Stimulated activated naive CD8-positive, alpha-beta T cell treated with anti-CD3 and anti-CD28 coated beads, Interleukin-15, amount 100 ng/mL, for 72 hours (primary cell): ENCODE measurements around the gene TCFL5.

Experiments
- ATAC-seq: fragments of 150-1000 bp; cut with Tn5 transposase; 2 replicates; pipeline ENCODE4 v1.10.0; 2021; ENCODE audit warnings: mild to moderate bottlenecking, moderate library complexity
- DNase-seq, 2 donors: peaks; one replicate each; pipeline ENCODE4 v3.0.0; 2021 to 2022
- H3K27ac Mint-ChIP-seq, 2 donors: one replicate each; pipeline ENCODE4 v1.8.0; 2022; ENCODE audit warnings: mild to moderate bottlenecking in 2 of 2, mixed read lengths in 2 of 2, moderate library complexity in 2 of 2
- H3K27me3 Mint-ChIP-seq: one replicate; pipeline ENCODE4 v1.8.0; 2022; ENCODE audit warnings: mixed read lengths
- H3K4me1 Mint-ChIP-seq: one replicate; pipeline ENCODE4 v1.8.0; 2022; ENCODE audit warnings: mild to moderate bottlenecking, mixed read lengths
- H3K4me3 Mint-ChIP-seq, 2 donors: one replicate each; pipeline ENCODE4 v1.8.0; 2022; ENCODE audit warnings: mild to moderate bottlenecking in 2 of 2, mixed read lengths in 2 of 2, moderate library complexity in 1 of 2
- H3K9me3 Mint-ChIP-seq, 2 donors: one replicate each; pipeline ENCODE4 v1.8.0; 2022; ENCODE audit warnings: mixed read lengths in 2 of 2

TCFL5 gene

DNA sequence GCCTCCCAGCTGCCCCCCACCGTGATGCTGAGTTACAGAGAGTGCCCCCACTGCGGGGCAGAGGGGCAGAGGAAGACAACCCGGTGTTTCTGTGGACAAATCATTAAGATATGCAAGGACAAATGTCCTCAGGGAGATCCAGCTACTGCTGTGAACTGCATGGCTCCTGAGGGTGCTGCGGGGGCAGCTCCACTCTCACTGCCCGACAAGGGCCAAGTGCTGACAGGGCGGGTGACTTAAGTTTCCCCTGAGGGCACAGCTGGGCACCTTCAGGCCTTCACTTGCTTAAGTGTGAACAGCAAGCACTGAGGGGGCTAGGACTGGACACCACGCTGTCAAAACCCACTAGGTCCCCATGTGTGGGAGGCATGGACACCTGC is 26.2 kb upstream of the TCFL5 start:
- no peak for ATAC-seq
- no peaks in the 10 kb centered on the region for H3K9me3 Mint-ChIP-seq
- DNase-seq, result no peak
- peaks cover 50% of the 10 kb centered on the region for H3K4me1 Mint-ChIP-seq
- H3K27ac Mint-ChIP-seq, result no peak overlapping the region
- peak overlapping the region in 1 of 2 donors; percentile 44 for H3K4me3 Mint-ChIP-seq
- H3K27me3 Mint-ChIP-seq, result no peaks in the 10 kb centered on the region

DNA sequence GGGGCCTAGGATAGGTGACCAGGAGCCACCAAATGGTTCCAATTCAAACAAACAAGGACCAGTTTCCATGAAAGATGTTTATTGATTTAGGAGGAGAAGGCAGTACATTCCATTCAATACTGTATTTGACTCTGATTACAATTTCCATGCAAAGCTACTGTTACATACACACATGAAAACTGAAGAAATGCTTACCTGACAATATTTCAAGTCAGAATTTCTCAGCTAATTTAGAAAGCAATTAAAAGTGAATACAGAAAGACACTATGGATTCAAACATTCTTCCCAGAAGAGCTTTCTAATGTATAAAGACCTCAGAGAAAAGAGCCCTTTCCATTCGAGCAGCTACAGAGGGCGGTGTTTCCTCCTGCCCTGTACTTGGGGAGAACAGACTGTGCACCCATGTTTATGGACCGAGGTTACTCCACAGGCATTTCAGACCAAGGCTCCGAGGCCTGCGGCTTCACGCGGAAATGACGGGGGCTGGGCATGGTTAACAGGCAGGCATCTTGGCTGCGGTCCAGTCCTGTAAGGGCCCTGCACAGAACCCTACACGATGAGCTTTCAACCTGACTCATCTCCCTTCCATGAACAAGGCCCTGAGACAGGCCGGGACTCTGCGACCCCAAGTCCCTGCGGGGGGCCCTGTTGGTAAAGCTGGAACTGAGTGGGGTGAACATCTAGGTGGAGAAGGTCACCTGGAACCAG is 25.7 kb upstream of the TCFL5 start:
- peak overlapping the region in 1 of 2 donors; percentile 44 for H3K4me3 Mint-ChIP-seq
- H3K27me3 Mint-ChIP-seq, result no peaks in the 10 kb centered on the region
- DNase-seq (peak; percentile 31 to 62), ATAC-seq (peak; percentile 84)
- H3K27ac Mint-ChIP-seq, result peak overlapping the region in 1 of 2 donors; percentile 63
- peaks cover 45% of the 10 kb centered on the region for H3K4me1 Mint-ChIP-seq
- H3K9me3 Mint-ChIP-seq, result no peaks in the 10 kb centered on the region

DNA sequence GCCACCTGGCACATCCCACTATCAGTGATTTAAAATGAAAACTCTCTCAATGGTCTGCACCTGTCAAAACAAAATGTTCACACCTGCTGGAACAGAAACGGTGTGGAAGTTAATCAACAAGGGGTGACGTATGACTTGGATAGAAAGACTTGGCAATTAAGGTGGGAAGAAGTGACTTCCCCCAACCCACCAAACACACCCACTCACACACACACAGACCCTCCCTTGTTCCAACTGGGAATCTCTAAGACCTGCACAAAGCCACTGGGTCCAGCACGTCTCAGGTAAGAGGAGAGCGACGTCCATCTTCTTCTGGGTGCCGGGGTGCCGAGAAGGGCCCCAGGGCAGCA is 25.1 kb upstream of the TCFL5 start:
- ATAC-seq, result no peak
- Mint-ChIP-seq H3K4me3 (peak overlapping the region in 1 of 2 donors; percentile 12), H3K27me3 (no peaks in the 10 kb centered on the region), H3K9me3 (no peaks in the 10 kb centered on the region), H3K4me1 (peaks cover 38% of the 10 kb centered on the region), H3K27ac (no peak overlapping the region)
- DNase-seq, result no peak

DNA sequence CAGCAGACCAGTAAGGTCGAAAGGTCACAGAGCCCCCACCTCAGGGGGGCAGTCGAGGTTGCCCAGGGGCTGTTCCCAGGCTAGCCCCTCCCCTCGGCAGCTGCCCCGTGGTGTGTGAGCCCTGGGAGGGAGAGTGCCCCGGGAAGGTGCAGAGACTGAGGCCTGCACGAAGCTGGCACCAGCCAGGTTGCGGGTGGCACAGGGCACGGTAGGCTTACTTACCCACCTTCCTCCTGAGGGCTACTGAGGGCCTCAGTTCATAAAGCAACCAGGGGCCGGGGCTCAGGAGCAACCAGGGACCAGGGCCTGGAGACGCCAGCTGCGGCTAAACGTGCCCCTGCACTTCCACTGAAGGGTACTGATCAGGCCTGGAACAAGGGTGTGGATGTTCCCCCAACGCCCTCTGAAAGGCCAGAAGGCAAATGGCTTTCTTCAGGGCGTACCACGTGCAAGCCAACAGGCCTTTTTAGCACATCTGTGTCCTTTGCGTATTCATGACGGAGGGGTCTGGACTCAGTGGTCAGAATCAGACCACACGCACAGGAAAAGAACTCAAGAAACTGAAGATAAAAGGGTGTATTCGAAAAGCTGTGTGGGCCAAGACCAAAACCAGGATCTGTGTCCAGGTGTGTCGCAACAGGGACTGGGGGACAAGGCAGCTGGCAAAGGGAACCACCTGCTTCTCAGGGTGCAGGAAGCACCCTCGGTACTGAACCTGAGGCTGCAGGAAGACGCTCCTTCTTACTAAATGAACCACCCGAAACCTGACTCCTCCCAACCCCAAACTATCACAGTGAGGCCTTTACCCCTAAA is 24.5 kb upstream of the TCFL5 start:
- H3K27me3 Mint-ChIP-seq, result no peaks in the 10 kb centered on the region
- H3K9me3 Mint-ChIP-seq, result no peaks in the 10 kb centered on the region
- H3K4me3 Mint-ChIP-seq, result no peak overlapping the region
- H3K4me1 Mint-ChIP-seq, result peaks cover 32% of the 10 kb centered on the region
- DNase-seq (no peak), ATAC-seq (no peak)
- peak overlapping the region in 1 of 2 donors; percentile 78 for H3K27ac Mint-ChIP-seq

DNA sequence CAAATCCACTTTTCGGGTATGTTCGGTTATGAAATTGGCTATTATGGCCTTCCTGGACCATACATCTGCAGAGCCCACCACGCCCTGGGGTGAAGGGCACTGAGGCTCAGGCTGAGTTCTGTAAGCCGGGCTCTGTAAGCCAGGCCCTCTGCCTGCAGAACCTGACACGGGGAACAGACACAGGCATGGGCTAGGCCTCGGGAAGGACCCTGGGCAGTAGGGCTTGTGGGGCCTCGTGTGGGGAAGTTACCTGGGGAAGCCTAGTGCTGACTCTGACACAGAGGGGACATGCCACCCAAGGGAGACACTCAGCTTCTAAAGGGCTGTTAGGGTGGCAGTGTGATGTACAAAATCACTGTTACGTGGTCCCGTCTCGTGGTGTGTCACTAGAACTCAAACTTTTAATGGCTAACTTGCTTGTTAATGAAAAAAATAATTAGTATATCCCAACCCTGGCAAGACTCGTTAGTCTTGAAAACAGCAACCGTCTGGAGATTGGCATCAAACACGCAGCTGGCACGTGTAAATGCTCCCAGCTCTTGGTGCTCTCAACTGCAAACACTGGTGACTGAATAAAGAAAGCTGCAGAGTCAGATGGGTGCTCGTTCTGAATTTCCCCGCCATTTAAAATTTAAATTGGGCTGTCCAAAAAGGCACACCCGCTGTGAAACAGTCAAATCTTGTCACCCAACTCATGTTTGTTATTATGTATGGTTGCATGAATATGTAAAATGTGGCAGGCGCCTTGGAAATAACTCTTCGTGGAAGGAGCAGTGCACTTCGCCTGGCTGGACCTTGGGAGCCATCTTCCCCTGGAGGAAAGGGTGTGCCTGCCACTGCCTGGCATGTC is 23.6 kb upstream of the TCFL5 start:
- ATAC-seq, result no peak
- Mint-ChIP-seq H3K9me3 (no peaks in the 10 kb centered on the region), H3K4me1 (peaks cover 25% of the 10 kb centered on the region), H3K4me3 (no peak overlapping the region), H3K27me3 (no peaks in the 10 kb centered on the region), H3K27ac (peak overlapping the region in 1 of 2 donors; percentile 80)
- no peak for DNase-seq

DNA sequence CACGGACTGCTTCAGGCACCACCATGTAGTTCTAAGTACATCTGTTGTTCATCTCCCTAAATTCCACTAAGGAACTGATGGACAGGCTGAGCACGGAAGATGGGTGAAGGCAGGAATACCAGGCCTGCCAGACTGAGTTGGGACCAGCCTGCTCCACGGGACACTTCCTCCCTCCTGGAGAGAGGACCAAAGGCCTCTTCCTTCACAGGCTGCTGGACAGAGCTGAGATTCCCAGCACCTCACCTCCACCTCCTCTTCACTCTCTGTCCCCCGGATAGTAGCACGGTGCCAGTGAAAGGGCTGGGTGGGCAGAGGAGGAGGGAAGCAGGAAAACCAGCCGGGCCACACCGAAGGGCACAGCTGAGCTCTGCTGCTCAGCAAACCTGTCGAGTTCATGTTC is 22.9 kb upstream of the TCFL5 start:
- H3K27me3 Mint-ChIP-seq, result no peaks in the 10 kb centered on the region
- ATAC-seq, result no peak
- H3K4me3 Mint-ChIP-seq, result no peak overlapping the region
- peak overlapping the region in 1 of 2 donors; percentile 80 for H3K27ac Mint-ChIP-seq
- peaks cover 25% of the 10 kb centered on the region for H3K4me1 Mint-ChIP-seq
- no peak for DNase-seq
- H3K9me3 Mint-ChIP-seq, result no peaks in the 10 kb centered on the region

DNA sequence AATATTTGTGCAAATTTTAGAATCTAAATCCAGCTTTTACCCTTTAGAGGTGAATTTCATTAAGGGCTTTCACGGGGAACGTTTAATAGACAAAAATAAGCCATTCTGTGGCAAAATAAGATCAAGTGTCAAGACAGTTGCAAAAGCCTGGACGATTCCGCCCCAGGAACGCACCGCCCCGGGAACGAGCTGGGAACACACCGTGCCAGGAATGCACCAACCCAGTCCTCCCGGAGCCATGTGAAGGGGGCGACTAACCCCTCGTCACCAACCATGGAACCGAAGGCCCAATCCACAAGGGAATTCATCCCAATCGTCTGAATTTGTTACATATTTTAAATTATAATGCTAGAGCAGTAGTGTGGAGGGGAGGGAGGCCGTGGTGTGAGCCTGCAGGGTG is 20.8 kb upstream of the TCFL5 start:
- no peak overlapping the region for H3K4me3 Mint-ChIP-seq
- H3K27me3 Mint-ChIP-seq, result no peaks in the 10 kb centered on the region
- no peaks in the 10 kb centered on the region for H3K9me3 Mint-ChIP-seq
- no peak overlapping the region for H3K27ac Mint-ChIP-seq
- peaks cover 14% of the 10 kb centered on the region for H3K4me1 Mint-ChIP-seq
- DNase-seq (no peak), ATAC-seq (no peak)

DNA sequence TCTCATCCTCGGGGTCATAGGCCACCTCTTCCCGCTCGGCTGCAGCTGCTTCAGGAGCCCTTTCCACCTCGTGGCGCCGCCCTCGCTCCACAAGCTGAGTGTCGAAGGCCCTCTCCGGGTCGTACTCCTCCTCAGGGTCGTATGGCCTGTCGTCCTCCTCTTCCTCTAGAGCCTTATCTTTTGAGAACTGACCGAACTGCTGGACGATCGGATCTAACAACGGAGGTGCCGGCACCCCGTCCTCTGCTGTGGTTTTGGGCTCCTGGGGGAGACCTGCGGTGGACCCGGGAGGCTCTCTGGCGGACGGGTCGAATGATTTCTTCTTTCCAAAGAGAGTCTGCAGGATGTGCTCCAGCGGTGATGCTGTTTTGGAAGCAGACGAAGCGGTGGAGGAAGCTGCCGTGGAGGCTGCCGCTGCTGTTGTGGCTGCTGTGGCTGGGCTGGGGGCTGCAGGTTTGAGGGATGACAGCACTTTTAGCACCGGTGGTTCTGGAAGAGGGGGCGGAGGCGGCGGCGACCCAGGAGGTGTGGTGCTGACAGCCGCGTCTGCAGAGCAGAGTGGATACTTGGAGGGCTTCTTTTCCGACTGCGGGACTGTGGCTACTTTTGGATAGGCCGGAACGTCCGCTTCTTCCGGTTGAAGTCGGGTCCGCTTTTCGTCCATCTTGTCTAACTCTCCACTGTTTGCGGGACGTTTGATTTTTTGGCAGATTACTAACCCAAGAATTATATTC is 20.2 kb upstream of the TCFL5 start:
- DNase-seq (no peak), ATAC-seq (no peak)
- no peak overlapping the region for H3K4me3 Mint-ChIP-seq
- H3K9me3 Mint-ChIP-seq, result no peaks in the 10 kb centered on the region
- H3K27me3 Mint-ChIP-seq, result no peaks in the 10 kb centered on the region
- H3K4me1 Mint-ChIP-seq, result peaks cover 8% of the 10 kb centered on the region
- peak overlapping the region in 1 of 2 donors; percentile 60 for H3K27ac Mint-ChIP-seq

DNA sequence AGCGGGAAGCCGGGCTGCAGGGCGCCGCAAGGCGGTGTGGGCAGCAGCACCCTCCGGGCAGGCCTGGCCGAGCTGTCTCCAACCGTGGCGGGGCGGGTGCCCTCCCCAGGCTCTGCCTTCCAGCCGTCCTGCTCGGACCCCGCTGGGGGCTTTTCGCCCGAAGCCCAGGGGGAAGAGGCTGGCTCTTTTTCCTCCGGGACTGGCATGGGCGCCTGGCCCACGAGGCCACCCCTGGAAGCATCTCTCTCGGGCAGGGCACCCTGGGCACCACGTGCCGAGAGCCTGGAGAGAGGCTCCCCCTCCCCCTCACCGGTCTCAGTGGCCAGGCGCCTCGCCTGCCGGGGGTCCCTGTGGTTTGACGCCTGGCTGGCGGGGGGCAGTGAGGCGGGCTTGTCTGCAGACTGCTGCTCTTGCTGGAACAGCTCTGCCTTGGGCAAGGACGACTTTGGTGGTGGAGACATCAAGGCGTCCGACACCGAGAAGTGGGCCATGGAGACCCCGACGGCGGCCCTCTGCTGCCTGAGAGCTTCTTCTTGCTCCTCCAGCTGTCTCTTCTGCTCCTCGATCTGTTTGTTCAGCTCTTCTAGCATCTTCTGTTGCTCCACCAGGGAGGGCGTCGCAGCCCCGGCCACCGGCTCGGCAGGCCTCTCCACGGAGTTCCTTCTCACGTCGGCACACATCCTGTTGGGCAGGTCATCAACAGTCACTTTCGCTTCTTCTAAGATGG is 19.5 kb upstream of the TCFL5 start:
- DNase-seq, result no peak
- no peak for ATAC-seq
- H3K4me3 Mint-ChIP-seq, result no peak overlapping the region
- no peaks in the 10 kb centered on the region for H3K9me3 Mint-ChIP-seq
- peaks cover 8% of the 10 kb centered on the region for H3K4me1 Mint-ChIP-seq
- H3K27ac Mint-ChIP-seq, result no peak overlapping the region
- H3K27me3 Mint-ChIP-seq, result no peaks in the 10 kb centered on the region

DNA sequence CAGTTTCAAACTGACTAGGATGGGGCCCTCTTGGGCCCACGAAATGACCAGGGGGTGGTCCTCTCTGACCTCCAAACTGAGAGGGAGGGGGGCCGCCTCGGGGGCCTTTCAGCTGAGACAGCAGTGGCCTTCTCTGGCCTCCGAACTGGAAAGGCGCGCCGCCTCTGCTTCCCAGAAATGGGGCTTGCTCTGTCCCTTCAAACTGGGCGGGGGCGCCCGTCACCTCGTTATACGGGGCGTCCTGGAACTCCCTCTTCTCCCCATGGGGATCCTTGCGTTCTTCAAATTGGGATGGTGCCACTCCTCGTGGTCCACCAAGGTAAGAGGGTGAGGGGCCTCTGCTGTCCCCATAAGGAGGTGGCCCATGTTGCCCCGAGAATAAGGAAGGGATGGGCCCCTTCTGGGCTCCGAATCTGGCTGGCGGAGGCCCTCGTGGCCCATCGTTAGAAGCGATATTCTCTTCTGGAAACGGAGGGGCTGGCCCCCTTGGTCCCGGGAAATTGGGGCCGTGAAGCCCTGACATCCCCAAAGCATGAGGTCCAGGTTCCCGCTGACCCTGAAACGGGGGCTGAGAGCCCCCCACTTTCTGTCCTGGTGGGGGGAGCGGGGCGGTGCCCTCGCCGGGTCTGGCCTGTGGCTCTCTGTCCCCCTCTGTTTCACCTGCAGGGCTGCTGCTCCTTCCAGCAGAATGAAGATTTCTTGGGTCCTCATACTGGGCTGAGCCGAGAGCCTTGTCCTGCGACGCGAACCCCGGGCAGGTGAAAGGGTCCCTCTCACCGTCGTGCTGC is 18.7 kb upstream of the TCFL5 start:
- no peak overlapping the region for H3K4me3 Mint-ChIP-seq
- H3K27me3 Mint-ChIP-seq, result no peaks in the 10 kb centered on the region
- no peak overlapping the region for H3K27ac Mint-ChIP-seq
- ATAC-seq (no peak), DNase-seq (no peak)
- no peaks in the 10 kb centered on the region for H3K9me3 Mint-ChIP-seq
- H3K4me1 Mint-ChIP-seq, result peaks cover 15% of the 10 kb centered on the region

DNA sequence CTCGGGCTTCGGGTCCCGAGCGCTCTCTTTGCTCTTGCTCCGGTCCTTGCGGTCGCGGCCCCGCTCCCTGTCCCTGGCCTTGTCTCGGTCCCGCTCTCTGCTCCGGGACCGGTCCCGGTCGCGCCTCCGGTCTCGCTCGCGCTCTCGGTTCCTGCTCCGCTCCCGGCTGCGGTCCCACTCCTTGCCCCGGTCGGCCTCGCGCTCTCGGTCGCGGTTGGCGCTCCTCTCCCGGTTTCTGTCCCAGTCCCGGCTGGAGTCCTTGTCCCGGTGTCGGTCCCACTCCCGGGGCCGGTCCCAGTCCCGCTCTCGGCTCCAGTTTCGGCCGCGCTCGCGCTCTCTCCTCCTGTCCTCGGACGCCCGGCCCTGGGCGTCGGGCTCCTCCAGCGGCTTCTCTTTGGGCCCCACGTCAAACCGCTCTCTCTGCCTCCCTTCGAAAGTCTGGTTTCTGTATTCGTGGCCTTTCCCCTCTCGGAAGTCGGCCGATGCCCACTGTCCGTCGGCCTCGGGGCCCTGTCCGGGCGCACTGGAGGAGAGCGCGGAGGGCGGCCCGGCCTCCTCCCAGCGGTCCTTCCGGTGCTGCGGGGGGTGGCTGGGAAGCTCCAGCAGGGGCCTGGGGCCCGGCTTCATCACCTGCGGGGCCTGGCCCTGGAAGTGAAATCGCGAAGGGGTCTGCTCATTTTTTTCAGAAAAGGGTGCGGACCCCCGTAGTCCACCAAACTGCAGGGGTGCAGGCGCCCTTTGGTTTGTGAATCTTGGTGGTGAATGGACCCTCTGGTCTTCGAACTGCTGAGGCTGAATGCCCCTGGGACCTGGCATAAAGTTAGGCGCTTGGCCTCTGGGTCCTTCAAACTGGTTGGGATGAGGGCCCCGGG is 17.9 kb upstream of the TCFL5 start:
- DNase-seq, result no peak
- Mint-ChIP-seq H3K4me1 (peaks cover 20% of the 10 kb centered on the region), H3K27me3 (no peaks in the 10 kb centered on the region), H3K4me3 (no peak overlapping the region), H3K27ac (no peak overlapping the region), H3K9me3 (no peaks in the 10 kb centered on the region)
- no peak for ATAC-seq

DNA sequence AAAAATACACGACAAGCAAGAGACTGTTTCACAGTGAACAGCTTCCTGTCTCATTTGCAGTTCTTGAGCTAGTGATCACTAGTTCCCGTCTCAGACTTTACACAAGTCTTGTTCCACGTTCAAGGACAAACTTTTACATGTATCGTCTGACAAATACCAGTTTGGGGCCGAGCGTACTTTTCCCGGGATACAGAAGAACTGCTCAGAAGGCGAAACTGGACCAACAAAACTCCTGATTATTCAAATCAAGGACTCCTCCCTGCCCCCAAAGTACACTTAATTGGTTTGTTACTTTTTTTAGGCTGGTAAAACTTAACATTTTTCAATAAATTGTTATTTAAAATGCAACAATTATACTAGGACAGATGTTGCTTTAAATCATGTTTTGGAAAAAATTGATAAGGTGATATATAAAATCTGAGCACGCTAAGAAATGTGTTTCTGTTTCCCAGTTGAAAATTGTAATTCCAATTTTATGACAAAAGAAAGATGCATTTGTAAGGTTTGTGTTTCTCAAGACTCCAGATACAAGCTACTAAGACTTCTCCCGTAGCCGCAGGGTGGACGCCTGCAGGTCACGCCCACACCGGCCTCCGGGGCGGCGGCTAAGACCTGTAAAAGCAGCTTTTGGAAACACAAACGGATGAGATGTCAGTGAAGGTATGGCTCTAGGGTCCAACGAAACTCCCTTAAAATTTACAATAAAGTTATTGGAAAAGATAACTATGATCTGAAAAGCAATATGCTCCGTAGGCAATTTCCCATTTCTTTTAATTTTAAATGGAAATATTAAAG is 16.8 kb upstream of the TCFL5 start:
- peaks cover 31% of the 10 kb centered on the region for H3K4me1 Mint-ChIP-seq
- no peak overlapping the region for H3K4me3 Mint-ChIP-seq
- DNase-seq (no peak), ATAC-seq (no peak)
- no peaks in the 10 kb centered on the region for H3K27me3 Mint-ChIP-seq
- H3K9me3 Mint-ChIP-seq, result no peaks in the 10 kb centered on the region
- H3K27ac Mint-ChIP-seq, result peak overlapping the region in 1 of 2 donors; percentile 27
